Ascending aorta (tissue), 2 donors: ENCODE data around the gene NFE2L3. TPM values are rescaled to one million over a fixed set of nuclear protein-coding genes. Genes with fewer than 3 reads are reported as not detected.

Experiments used
- DNase-seq, 2 donors: peaks; one replicate each; pipeline ENCODE4 v3.0.0-alpha.2; 2019; ENCODE audit warnings: low spot score in 2 of 2
- H3K27ac ChIP-seq, 2 donors: fragments of 200-600 bp; sonication (generic); one replicate each; pipeline ENCODE4 v1.5.1; 2016 to 2017; ENCODE audit warnings: mild to moderate bottlenecking in 1 of 2
- H3K27me3 ChIP-seq: fragments of 200-600 bp; sonication (generic); one replicate; pipeline ENCODE4 v1.5.1; 2017
- H3K36me3 ChIP-seq, 2 donors: fragments of 200-600 bp; sonication (generic); one replicate each; pipeline ENCODE4 v1.5.1; 2016
- H3K4me1 ChIP-seq, 2 donors: fragments of 200-600 bp; sonication (generic); one replicate each; pipeline ENCODE4 v1.5.1; 2016 to 2017; ENCODE audit warnings: mild to moderate bottlenecking in 1 of 2
- H3K4me3 ChIP-seq, 2 donors: fragments of 200-600 bp; sonication (generic); one replicate each; pipeline ENCODE4 v1.5.1; 2016 to 2017; ENCODE audit warnings: mild to moderate bottlenecking in 1 of 2
- H3K9me3 ChIP-seq, 2 donors: fragments of 200-600 bp; sonication (generic); one replicate each; pipeline ENCODE4 v1.5.1; 2016
- CTCF ChIP-seq, 3 experiments: fragments of 200-600 bp in 2 of 3; fragments of 450-650 bp in 1 of 3; sonication (generic) in 2 of 3; IDR thresholded peaks; one replicate each; pipeline ENCODE4 v1.5.1; 2016 to 2019; ENCODE audit warnings: antibody characterized with exemption in 3 of 3, mild to moderate bottlenecking in 1 of 3, moderate library complexity in 1 of 3
- intact Hi-C: fragments of 100-400 bp; cut with DNase I; formaldehyde crosslinking; loops from one replicate; pipeline ENCODE4 v1.15.1; 2023
- total RNA-seq: library from RNA; depleted of rRNA; stranded (reverse); fragments of >200 nt; gene quantifications from one replicate; pipeline ENCODE4 v1.1.0, GENCODE V29; 2016

NFE2L3 gene
- total RNA-seq, 1 donor from 2014 or later = 10.0 TPM

DNA sequence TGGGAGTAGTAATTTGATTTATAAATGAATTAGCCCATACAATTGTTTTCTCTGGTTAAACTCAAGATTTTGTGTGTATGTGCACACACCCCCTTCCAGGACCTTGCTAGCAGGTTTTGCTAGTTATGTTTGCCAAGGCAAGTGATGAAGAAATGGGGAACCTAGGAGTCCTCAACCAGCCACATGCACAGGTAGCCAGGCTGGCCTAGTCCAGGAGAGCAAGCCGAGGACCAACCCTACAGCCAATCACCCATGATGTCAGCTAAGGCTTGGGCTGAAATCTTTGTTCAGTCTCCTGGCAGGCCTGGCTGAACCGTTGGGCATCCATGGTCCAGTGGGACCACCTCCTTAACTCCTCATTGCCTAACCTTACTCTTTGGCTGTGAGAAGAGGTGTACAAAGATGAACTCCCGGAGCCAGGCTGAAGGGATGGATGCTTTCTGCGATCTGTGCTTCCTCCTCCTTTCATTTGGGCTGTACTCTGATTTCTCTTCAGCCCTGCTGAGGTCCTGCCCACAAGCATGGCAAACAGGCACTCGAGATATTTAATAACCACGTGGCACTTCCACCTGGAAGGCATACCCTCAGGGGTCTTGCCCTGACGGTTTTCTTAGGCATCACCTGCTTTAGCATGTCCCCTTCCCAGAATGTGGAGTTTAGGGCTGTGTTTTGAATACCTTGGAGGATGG is 26.4 kb downstream of the NFE2L3 start:
- Histone ChIP-seq H3K27ac (no peak overlapping the region), H3K27me3 (no peaks in the 10 kb centered on the region), H3K4me3 (no peak overlapping the region), H3K36me3 (no peaks in the 10 kb centered on the region), H3K4me1 (peaks cover 0 to 2% of the 10 kb centered on the region in 2 donors), H3K9me3 (no peaks in the 10 kb centered on the region)
- intact Hi-C loops = no loop called here
- TF ChIP-seq CTCF (IDR thresholded peaks at IDR 0.05) = no peak
- no peak for DNase-seq

DNA sequence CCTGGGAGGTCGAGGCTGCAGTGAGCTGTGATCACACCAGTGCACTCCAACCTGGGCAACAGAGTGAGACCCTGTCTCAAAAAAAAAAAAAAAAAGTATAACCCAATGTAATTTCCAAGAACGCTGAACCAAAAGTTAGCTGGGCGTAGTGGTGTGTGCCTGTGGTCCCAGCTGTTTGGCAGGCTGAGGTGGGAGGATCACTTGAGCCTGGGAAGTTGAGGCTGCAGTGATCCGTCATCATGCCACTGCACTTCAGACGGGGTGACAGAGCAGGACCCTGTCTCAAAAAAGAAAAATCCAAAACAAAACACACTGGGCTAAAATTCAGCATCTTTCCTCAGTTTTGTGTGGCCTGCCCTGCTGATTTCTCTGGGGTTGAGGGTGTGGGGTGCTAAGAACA is 27.4 kb downstream of the NFE2L3 start:
- intact Hi-C loops = no loop called here
- no peaks in the 10 kb centered on the region for H3K9me3 ChIP-seq
- no peak for DNase-seq
- H3K4me1 ChIP-seq = peaks cover 0 to 2% of the 10 kb centered on the region in 2 donors
- H3K27me3 ChIP-seq = no peaks in the 10 kb centered on the region
- no peaks in the 10 kb centered on the region for H3K36me3 ChIP-seq
- no peak overlapping the region for H3K27ac ChIP-seq
- TF ChIP-seq CTCF (IDR thresholded peaks at IDR 0.05) = no peak
- H3K4me3 ChIP-seq = no peak overlapping the region

GRCh38 chr7:26179826-26180497 is 28.0 kb downstream of the NFE2L3 start:
- intact Hi-C loops = no loop called here
- TF ChIP-seq CTCF (IDR thresholded peaks at IDR 0.05) = no peak
- H3K9me3 ChIP-seq = no peaks in the 10 kb centered on the region
- no peaks in the 10 kb centered on the region for H3K27me3 ChIP-seq
- DNase-seq = no peak
- no peaks in the 10 kb centered on the region for H3K36me3 ChIP-seq
- no peak overlapping the region for H3K4me3 ChIP-seq
- H3K27ac ChIP-seq = no peak overlapping the region
- H3K4me1 ChIP-seq = peaks cover 0 to 2% of the 10 kb centered on the region in 2 donors

GRCh38 chr7:26180792-26181198 is 28.8 kb downstream of the NFE2L3 start:
- intact Hi-C loops = no loop called here
- Histone ChIP-seq H3K4me1 (peaks cover 0 to 2% of the 10 kb centered on the region in 2 donors), H3K27ac (no peak overlapping the region), H3K9me3 (no peaks in the 10 kb centered on the region), H3K4me3 (no peak overlapping the region), H3K36me3 (no peaks in the 10 kb centered on the region), H3K27me3 (no peaks in the 10 kb centered on the region)
- no peak for TF ChIP-seq CTCF (IDR thresholded peaks at IDR 0.05)
- DNase-seq = no peak

DNA sequence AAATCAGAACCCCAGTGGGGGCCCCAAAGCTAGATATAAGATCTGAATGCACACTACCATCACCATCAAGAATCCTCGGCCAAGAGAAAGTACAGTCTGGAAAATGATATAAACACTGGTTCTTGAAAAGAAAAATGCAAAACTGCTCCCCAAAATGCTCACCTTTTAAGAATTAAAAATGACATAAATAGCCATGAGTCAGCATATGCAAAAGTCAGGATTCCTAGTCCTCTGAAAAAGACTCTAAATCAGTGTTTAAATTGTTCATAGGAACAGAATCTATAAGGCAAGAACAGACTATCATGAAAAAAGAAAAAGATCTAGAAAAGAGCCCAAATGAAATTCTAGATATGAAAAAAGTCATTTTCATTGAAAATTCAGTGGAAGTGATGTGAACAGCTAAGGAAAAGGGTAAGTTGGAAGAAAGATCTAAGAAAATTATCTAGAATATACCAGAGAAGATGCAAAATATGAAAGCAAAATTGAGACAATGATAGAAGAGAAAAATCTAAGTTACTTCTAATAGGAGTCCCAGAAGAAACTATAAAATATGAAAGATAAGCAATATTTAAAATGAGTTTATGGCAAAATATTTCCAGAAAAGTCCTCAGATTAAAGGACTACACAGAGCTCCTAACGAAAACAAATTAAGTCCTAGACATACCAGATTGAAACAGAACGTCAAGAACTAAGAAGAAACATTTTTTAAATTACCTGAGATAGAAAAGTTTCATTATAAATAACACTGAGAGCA is 29.7 kb downstream of the NFE2L3 start:
- no peak for TF ChIP-seq CTCF (IDR thresholded peaks at IDR 0.05)
- no peak for DNase-seq
- no peak overlapping the region for H3K4me3 ChIP-seq
- H3K27ac ChIP-seq = no peak overlapping the region
- intact Hi-C loops = no loop called here
- H3K27me3 ChIP-seq = no peaks in the 10 kb centered on the region
- H3K4me1 ChIP-seq = peaks cover 0 to 2% of the 10 kb centered on the region in 2 donors
- H3K36me3 ChIP-seq = peaks cover 0 to 3% of the 10 kb centered on the region in 2 donors
- no peaks in the 10 kb centered on the region for H3K9me3 ChIP-seq
